ENCODE measurements around the gene PRRG2.

Gene PRRG2

DNA sequence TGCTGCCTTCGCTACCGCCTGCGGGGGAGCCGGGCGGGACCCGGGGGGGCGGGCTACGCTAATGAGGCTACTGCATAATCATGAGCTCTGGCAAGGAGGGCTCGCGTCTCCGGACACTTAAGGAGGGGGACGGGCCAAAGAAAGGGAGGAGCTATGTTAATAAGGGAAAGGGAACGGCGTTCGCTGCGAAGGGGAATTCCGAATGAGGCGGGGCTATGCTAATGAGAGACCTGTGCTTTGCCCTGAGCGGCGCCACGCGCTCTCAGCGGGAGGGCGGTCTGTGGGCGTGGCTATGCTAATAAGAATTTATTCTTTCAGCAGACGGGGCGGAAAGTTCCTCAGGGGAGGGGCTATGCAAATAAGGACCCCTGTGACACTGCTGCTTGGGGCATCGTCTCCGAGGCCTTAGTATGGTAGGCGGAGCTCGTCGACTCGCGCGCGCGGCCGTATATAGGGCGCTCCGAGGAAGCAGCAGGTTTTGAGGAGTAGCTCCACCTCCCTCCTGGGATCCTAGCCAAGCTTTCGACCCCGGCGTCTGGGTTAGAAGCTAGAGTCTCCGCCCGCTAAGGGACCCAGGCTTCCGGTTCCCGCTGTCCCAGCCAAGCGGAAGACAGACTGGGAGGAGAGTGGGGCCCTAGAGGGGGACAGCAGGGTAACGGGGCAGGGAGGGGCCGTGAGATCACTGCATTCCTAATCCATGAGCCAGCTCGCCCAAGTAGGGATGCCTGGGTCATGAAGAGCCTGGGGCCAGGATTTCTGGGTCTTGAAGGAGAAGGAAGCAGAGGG lies 59.2 kb downstream of the PRRG2 start, which contains the start of gene RRAS:
Gene RRAS (minus strand): TSS at position 31 of the 786 bp plus-strand sequence. CDS start 45 bp downstream, outside the sequence.
- DNase-seq (ENCODE audit: low spot score): peak; percentile 97
